Activated T-cell treated with anti-CD3 and anti-CD28 coated beads, Interleukin-2, amount 50 U/mL, for 72 hours (primary cell): ENCODE measurements around the gene HOXD9. TPM values are rescaled to one million over a fixed set of nuclear protein-coding genes. Genes with fewer than 3 reads are reported as not detected.

ENCODE experiments used
- ATAC-seq, 2 donors: fragments of 150-1000 bp; cut with Tn5 transposase; replicated peaks in 1 of 2; 2 replicates each; pipeline ENCODE4 v1.10.0; 2021; ENCODE audit warnings: moderate library complexity in 2 of 2, mild to moderate bottlenecking in 1 of 2
- DNase-seq, 2 donors: peaks; one replicate each; pipeline ENCODE4 v3.0.0; 2021 to 2022; ENCODE audit warnings: mixed read lengths in 1 of 2
- H3K27ac Mint-ChIP-seq: one replicate; pipeline ENCODE4 v1.8.0; 2022; ENCODE audit warnings: mild to moderate bottlenecking, moderate library complexity, mixed read lengths
- H3K27me3 Mint-ChIP-seq: one replicate; pipeline ENCODE4 v1.8.0; 2022; ENCODE audit warnings: low read depth, mixed read lengths
- H3K36me3 Mint-ChIP-seq, 2 donors: one replicate each; pipeline ENCODE4 v1.8.0; 2022; ENCODE audit warnings: mixed read lengths in 2 of 2, mild to moderate bottlenecking in 1 of 2; ENCODE audit not compliant: insufficient read depth in 2 of 2
- H3K4me1 Mint-ChIP-seq: one replicate; pipeline ENCODE4 v1.8.0; 2022; ENCODE audit warnings: low read depth, mixed read lengths
- H3K4me3 Mint-ChIP-seq, 2 donors: one replicate each; pipeline ENCODE4 v1.8.0; 2022; ENCODE audit warnings: mild to moderate bottlenecking in 2 of 2, mixed read lengths in 2 of 2, moderate library complexity in 2 of 2
- H3K9me3 Mint-ChIP-seq, 2 donors: one replicate each; pipeline ENCODE4 v1.8.0; 2022; ENCODE audit warnings: mixed read lengths in 2 of 2
- total RNA-seq, 2 donors: library from RNA; stranded (reverse); gene quantifications; one replicate each; pipeline ENCODE4 v1.2.3, GENCODE V29; 2022

Gene HOXD9
- total RNA-seq, 2 donors from 2014 or later: not detected

- H3K27ac Mint-ChIP-seq: no peak overlapping the region
- DNase-seq (no peak), ATAC-seq (no peak)
- H3K4me1 Mint-ChIP-seq: peaks cover 14% of the 10 kb centered on the region
- peaks cover 96% of the 10 kb centered on the region for H3K27me3 Mint-ChIP-seq
- no peak overlapping the region for H3K4me3 Mint-ChIP-seq
- H3K36me3 Mint-ChIP-seq: peaks cover 2 to 4% of the 10 kb centered on the region in 2 donors
- H3K9me3 Mint-ChIP-seq: peaks cover 0 to 2% of the 10 kb centered on the region in 2 donors
Observed at GRCh38 chr2:176114930-176115625, 7.4 kb upstream of the HOXD9 start.

- peaks cover 13% of the 10 kb centered on the region for H3K4me1 Mint-ChIP-seq
- DNase-seq (no peak), ATAC-seq (no peak)
- no peak within 1 kb of the TSS for H3K27ac Mint-ChIP-seq
- peaks cover 97% of the 10 kb centered on the region for H3K27me3 Mint-ChIP-seq
- no peak within 1 kb of the TSS for H3K4me3 Mint-ChIP-seq
- peaks cover 2 to 4% of the 10 kb centered on the region in 2 donors for H3K36me3 Mint-ChIP-seq
- peaks cover 0 to 2% of the 10 kb centered on the region in 2 donors for H3K9me3 Mint-ChIP-seq
Observed at GRCh38 chr2:176115883-176116813, 6.4 kb upstream of the HOXD9 start, which contains the start of gene HOXD10. TSS of gene HOXD10 (plus strand) at chr2:176116778. CDS start at chr2:176116834, 56 bp downstream.

GRCh38 chr2:176117162-176117822, 5.2 kb upstream of the HOXD9 start:
- Mint-ChIP-seq H3K27me3 (peaks cover 91% of the 10 kb centered on the region), H3K4me3 (no peak overlapping the region), H3K4me1 (peaks cover 11% of the 10 kb centered on the region), H3K27ac (no peak overlapping the region), H3K9me3 (peaks cover 0 to 2% of the 10 kb centered on the region in 2 donors), H3K36me3 (peaks cover 2 to 4% of the 10 kb centered on the region in 2 donors)
- no peak for ATAC-seq
- DNase-seq: no peak

DNA sequence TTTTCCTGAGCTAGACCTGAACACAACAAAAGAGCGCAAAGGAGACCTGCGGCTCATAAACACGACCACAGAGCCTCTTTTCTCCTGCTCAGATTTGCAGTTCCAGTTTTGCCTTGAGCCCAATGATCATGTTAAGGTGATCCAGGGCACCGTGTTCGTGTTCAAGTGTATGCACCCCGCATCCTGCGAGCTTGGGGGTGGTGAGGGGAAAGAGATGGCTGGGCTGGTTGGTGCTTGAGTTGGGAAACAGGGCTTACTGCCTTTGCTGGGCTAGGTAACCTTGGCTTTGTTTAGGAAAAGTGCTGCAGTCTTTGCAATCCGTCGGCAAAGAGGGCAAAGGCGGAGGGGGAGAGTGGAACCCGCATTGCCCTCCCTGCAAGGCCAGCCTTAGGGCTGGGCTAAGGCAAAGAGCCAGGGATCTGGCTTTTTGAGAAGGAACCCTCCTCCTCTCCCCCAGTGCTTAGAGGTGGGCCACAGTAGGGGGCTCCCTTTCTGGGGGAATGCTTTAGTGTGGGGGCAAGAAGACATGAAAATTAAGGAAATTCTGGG, 4.6 kb upstream of the HOXD9 start:
- DNase-seq (no peak), ATAC-seq (no peak)
- Mint-ChIP-seq H3K9me3 (peaks cover 0 to 2% of the 10 kb centered on the region in 2 donors), H3K27me3 (peaks cover 85% of the 10 kb centered on the region), H3K36me3 (peaks cover 2 to 4% of the 10 kb centered on the region in 2 donors), H3K4me1 (peaks cover 11% of the 10 kb centered on the region), H3K4me3 (no peak overlapping the region), H3K27ac (no peak overlapping the region)

DNA sequence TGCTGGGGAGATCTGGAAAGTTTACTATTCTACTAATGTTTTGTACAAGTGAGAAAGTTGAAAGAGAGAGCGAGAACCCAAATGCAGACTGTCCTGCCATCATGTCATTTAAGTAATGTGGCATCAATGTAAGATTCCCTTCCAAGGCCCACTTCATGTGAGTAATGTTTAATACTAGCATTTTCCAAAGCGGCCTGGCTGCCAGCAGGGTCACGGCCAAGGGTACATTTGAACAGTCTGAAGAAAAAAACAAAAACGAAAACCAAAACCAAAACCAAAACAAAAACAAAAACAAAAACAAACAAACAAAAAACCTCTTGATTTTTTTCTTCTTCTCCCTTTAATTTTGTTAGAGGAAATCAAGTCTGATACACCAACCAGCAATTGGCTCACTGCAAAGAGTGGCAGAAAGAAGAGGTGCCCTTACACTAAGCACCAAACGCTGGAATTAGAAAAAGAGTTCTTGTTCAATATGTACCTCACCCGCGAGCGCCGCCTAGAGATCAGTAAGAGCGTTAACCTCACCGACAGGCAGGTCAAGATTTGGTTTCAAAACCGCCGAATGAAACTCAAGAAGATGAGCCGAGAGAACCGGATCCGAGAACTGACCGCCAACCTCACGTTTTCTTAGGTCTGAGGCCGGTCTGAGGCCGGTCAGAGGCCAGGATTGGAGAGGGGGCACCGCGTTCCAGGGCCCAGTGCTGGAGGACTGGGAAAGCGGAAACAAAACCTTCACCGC, 3.7 kb upstream of the HOXD9 start:
- no peak for ATAC-seq
- Mint-ChIP-seq H3K4me3 (peak overlapping the region; percentile 24 to 73), H3K36me3 (peaks cover 2 to 4% of the 10 kb centered on the region in 2 donors), H3K27me3 (peaks cover 81% of the 10 kb centered on the region), H3K27ac (peak overlapping the region; percentile 77), H3K4me1 (peaks cover 11% of the 10 kb centered on the region), H3K9me3 (peaks cover 0 to 2% of the 10 kb centered on the region in 2 donors)
- DNase-seq: peak; percentile 41 to 47

DNA sequence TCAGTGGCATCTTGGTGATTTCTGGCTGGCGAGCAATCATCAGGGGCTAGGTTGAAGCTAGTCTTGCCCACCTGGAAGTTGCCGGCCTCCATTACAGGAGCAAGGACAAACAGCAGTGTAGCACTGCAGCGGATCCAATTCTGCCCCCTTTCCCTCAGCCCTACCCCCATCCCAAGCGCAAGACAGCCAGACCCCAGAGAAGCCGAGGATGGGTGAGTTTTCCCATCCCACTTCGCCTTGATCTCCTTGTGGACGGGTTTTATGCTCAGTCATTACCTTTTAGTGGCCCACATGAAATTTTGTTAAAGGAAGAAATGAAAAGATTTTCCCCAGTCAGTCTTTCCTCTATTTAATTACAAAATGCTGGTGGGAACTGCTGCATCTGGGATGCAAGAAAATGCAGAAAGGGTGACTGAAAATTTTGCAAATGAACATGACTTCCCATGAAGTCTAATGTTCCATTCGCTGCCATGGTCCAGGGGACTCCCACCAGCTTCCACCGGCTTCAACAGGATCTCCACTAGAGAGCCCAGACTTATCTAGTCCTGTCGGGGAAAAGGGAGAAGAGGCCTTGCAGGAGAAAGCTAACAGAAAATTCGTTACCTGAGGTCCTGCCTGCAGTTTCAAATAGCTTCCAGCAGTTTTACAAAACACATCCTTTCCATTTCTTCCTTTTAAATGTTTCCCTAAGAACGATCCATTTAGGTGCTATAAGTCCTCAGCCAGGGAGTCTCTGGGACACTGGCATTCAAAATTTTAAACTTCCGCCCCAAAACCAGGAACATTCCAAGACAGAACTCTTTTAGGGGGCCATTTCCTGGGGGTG, 1.9 kb upstream of the HOXD9 start:
- peaks cover 0 to 2% of the 10 kb centered on the region in 2 donors for H3K9me3 Mint-ChIP-seq

GRCh38 chr2:176121190-176122051, 1.1 kb upstream of the HOXD9 start:
- no peak for DNase-seq
- H3K27ac Mint-ChIP-seq: no peak overlapping the region

More for the DNA sequence above, 1.9 kb upstream of the HOXD9 start:
- DNase-seq: no peak
- ATAC-seq: no peak
- Mint-ChIP-seq H3K27me3 (peaks cover 81% of the 10 kb centered on the region), H3K27ac (no peak overlapping the region), H3K4me3 (no peak overlapping the region), H3K36me3 (peaks cover 4% of the 10 kb centered on the region in 2 donors), H3K4me1 (peaks cover 11% of the 10 kb centered on the region)

DNA sequence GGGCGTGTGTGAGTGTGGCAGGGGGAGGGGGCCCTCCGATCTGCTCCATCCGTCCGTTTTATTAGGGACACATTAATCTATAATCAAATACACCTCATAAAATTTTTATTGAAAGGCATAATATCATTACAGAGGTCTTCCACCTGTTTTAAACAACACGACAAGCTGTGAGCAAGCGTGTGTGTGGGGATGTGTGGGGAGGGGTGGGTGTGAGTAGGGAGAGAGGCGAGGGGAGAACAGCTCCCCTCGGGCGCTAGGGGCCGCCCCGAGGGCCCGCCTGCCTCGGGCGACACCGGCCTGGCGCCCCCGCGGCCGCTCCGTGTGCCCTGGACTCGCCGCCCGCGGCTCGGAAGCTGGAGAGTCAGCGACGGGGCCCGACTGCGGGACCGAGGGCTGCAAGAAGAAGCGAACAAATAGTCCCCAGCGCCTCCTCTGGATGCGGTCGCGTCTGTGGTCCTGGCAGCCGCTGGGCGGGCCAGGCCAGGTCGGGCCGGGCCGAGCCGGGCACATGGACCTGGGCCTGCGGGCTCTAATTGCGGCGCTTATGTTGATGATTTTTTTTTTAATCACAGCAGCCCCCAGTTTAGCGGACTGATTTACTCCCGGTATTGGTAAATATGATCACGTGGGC, 352 bp upstream of the HOXD9 start:
- Mint-ChIP-seq H3K9me3 (peaks cover 0 to 2% of the 10 kb centered on the region in 2 donors), H3K4me1 (peaks cover 14% of the 10 kb centered on the region), H3K36me3 (peaks cover 4% of the 10 kb centered on the region in 2 donors), H3K4me3 (peak overlapping the region; percentile 69 to 74), H3K27me3 (peaks cover 82% of the 10 kb centered on the region), H3K27ac (no peak overlapping the region)
- peak; percentile 17 to 44 for ATAC-seq
- no peak for DNase-seq

More at GRCh38 chr2:176121190-176122051, 1.1 kb upstream of the HOXD9 start:
- H3K27me3 Mint-ChIP-seq: peaks cover 82% of the 10 kb centered on the region
- H3K4me1 Mint-ChIP-seq: peaks cover 11% of the 10 kb centered on the region
- H3K4me3 Mint-ChIP-seq: peak overlapping the region in 1 of 2 donors; percentile 32
- no peak for ATAC-seq
- H3K36me3 Mint-ChIP-seq: peaks cover 4% of the 10 kb centered on the region in 2 donors
- peaks cover 0 to 2% of the 10 kb centered on the region in 2 donors for H3K9me3 Mint-ChIP-seq

DNA sequence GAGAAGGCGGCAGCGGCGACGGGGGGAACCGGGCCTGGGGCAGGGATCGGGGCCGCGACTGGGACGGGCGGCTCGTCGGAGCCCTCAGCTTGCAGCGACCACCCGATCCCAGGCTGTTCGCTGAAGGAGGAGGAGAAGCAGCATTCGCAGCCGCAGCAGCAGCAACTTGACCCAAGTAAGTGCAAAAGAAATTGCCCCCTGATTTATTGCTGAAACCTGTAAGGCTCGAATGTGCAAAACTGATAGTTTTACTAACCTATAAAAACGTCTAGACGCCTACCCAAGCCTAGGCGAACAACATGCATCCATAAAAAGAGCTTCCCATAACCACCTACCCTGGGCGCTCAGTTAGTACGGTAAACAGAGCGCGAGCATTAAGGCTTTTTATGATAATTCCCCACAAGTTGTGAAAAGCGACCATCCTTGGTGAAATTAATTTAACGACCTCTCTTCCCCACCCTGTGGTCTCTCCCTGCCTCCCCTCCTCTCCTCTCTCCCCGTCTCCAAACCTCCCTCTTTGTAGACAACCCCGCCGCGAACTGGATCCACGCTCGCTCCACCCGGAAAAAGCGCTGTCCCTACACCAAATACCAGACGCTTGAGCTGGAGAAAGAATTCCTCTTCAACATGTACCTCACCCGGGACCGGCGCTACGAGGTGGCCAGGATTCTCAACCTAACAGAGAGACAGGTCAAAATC, 1.0 kb downstream of the HOXD9 start:
- H3K9me3 Mint-ChIP-seq: peaks cover 0 to 2% of the 10 kb centered on the region in 2 donors
- peaks cover 1 to 4% of the 10 kb centered on the region in 2 donors for H3K36me3 Mint-ChIP-seq
- ATAC-seq (no peak), DNase-seq (no peak)
- H3K27ac Mint-ChIP-seq: no peak overlapping the region
- peak overlapping the region; percentile 15 to 50 for H3K4me3 Mint-ChIP-seq
- peaks cover 23% of the 10 kb centered on the region for H3K4me1 Mint-ChIP-seq
- peaks cover 82% of the 10 kb centered on the region for H3K27me3 Mint-ChIP-seq
